Stimulated activated CD8-positive, alpha-beta memory T cell treated with anti-CD3 and anti-CD28 coated beads, Interleukin-15, amount 100 ng/mL, for 4 hours (primary cell): ENCODE data around the gene ARG1.

Experiments
- DNase-seq, 2 donors: peaks; one replicate each; pipeline ENCODE4 v3.0.0-alpha.2; 2020; ENCODE audit warnings: low read depth in 2 of 2

Gene ARG1

GRCh38 chr6:131581523-131581922 lies 8.5 kb downstream of the ARG1 start:
- DNase-seq: no peak

- DNase-seq: no peak
These were observed 13.5 kb downstream of the ARG1 start for GRCh38 chr6:131586543-131586942.

- no peak for DNase-seq
These were observed 14.9 kb downstream of the ARG1 start for GRCh38 chr6:131587909-131588308.

- no peak for DNase-seq
These were observed 15.6 kb downstream of the ARG1 start for GRCh38 chr6:131588643-131589042.

GRCh38 chr6:131592935-131593334 lies 19.9 kb downstream of the ARG1 start:
- no peak for DNase-seq

- no peak for DNase-seq
These were observed 21.0 kb downstream of the ARG1 start for GRCh38 chr6:131594074-131594473.

GRCh38 chr6:131597446-131597845 lies 24.4 kb downstream of the ARG1 start:
- no peak for DNase-seq

- no peak for DNase-seq
These were observed 27.7 kb downstream of the ARG1 start for GRCh38 chr6:131600716-131601115.

GRCh38 chr6:131602781-131603312 lies 29.8 kb downstream of the ARG1 start:
- no peak for DNase-seq

- DNase-seq: no peak
These were observed 40.4 kb downstream of the ARG1 start for GRCh38 chr6:131613296-131613925.

GRCh38 chr6:131615275-131615674 lies 42.2 kb downstream of the ARG1 start:
- no peak for DNase-seq

- peak; percentile 84 to 90 for DNase-seq
These were observed 55.0 kb downstream of the ARG1 start, which contains the start of gene MED23 for GRCh38 chr6:131627724-131628682. TSS of gene MED23 (minus strand) at chr6:131628242. CDS start at chr6:131628049, 193 bp downstream.

GRCh38 chr6:131628726-131629125 lies 55.7 kb downstream of the ARG1 start:
- no peak for DNase-seq

GRCh38 chr6:131629651-131630050 lies 56.6 kb downstream of the ARG1 start:
- no peak for DNase-seq

GRCh38 chr6:131631625-131632289 lies 58.7 kb downstream of the ARG1 start:
- DNase-seq: no peak
